SK-N-SH treated with all-trans-retinoic acid at 6 μM for 48 hours (cell line): ENCODE measurements around the gene LAMC1.
A peak's percentile ranks its signal among the peaks of the same experiment; 100 is the strongest.

Experiments used
- ATAC-seq: fragments of 200-7000 bp; cut with Tn5 transposase; 3 replicates; pipeline ENCODE4 v1.9.1; 2020; ENCODE audit warnings: mild to moderate bottlenecking, moderate library complexity
- ARNTL ChIP-seq: fragments of 450-650 bp; formaldehyde crosslinking; IDR thresholded peaks from 2 replicates; pipeline ENCODE4 v1.5.0; 2020; ENCODE audit warnings: low read depth, mild to moderate bottlenecking, moderate library complexity, borderline replicate concordance
- BACH2 ChIP-seq: fragments of 250-450 bp; sonication (Bioruptor Pico); IDR thresholded peaks from 2 replicates; pipeline ENCODE4 v1.9.0; 2021; ENCODE audit warnings: mild to moderate bottlenecking, borderline replicate concordance
- CSDC2 ChIP-seq: fragments of 250-450 bp; sonication (Bioruptor Pico); IDR thresholded peaks from 2 replicates; pipeline ENCODE4 v1.5.0; 2020; ENCODE audit warnings: mild to moderate bottlenecking, moderate library complexity
- ESRRG ChIP-seq: fragments of 250-450 bp; sonication (Bioruptor Pico); IDR thresholded peaks from 2 replicates; pipeline ENCODE4 v1.6.1; 2021; ENCODE audit warnings: mild to moderate bottlenecking
- GLIS3 ChIP-seq: fragments of 250-450 bp; sonication (Bioruptor Pico); IDR thresholded peaks from 2 replicates; pipeline ENCODE4 v1.5.0; 2020; ENCODE audit warnings: mild to moderate bottlenecking, moderate library complexity
- OSR1 ChIP-seq: fragments of 250-450 bp; sonication (Bioruptor Pico); IDR thresholded peaks from 2 replicates; pipeline ENCODE4 v1.8.0; 2022; ENCODE audit warnings: moderate library complexity, mild to moderate bottlenecking, inconsistent platforms
- PPARA ChIP-seq: fragments of 250-450 bp; sonication (Bioruptor Pico); IDR thresholded peaks from 2 replicates; pipeline ENCODE4 v1.5.0; 2020; ENCODE audit warnings: mild to moderate bottlenecking, borderline replicate concordance
- RARB ChIP-seq: fragments of 250-450 bp; sonication (Bioruptor Pico); IDR thresholded peaks from 2 replicates; pipeline ENCODE4 v1.8.0; 2021; ENCODE audit warnings: mild to moderate bottlenecking, moderate library complexity
- TCF4 ChIP-seq: fragments of 250-450 bp; sonication (Bioruptor Pico); IDR thresholded peaks from 2 replicates; pipeline ENCODE4 v1.8.0; 2021; ENCODE audit warnings: mild to moderate bottlenecking, moderate library complexity, borderline replicate concordance
- TOX ChIP-seq: fragments of 250-450 bp; sonication (Bioruptor Pico); IDR thresholded peaks from 2 replicates; pipeline ENCODE4 v1.8.0; 2021; ENCODE audit warnings: mild to moderate bottlenecking, moderate library complexity, borderline replicate concordance
- ZC3H10 ChIP-seq: fragments of 250-450 bp; sonication (Bioruptor Pico); IDR thresholded peaks from 2 replicates; pipeline ENCODE4 v1.5.1; 2021; ENCODE audit warnings: mild to moderate bottlenecking, moderate library complexity
- ZFP3 ChIP-seq: fragments of 250-450 bp; sonication (Bioruptor Pico); IDR thresholded peaks from 2 replicates; pipeline ENCODE4 v1.5.0; 2020; ENCODE audit warnings: mild to moderate bottlenecking, moderate library complexity
- ZFP30 ChIP-seq: fragments of 450-650 bp; formaldehyde crosslinking; IDR thresholded peaks from 2 replicates; pipeline ENCODE4 v1.5.0; 2022; ENCODE audit warnings: mild to moderate bottlenecking, moderate library complexity
- ZNF565 ChIP-seq: fragments of 450-650 bp; formaldehyde crosslinking; conservative IDR thresholded peaks from 2 replicates; pipeline ENCODE4 v1.5.0; 2020; ENCODE audit warnings: low read depth, mild to moderate bottlenecking, moderate library complexity
- ZNF70 ChIP-seq: fragments of 450-650 bp; formaldehyde crosslinking; IDR thresholded peaks from 2 replicates; pipeline ENCODE4 v1.5.0; 2020; ENCODE audit warnings: mild to moderate bottlenecking, moderate library complexity
- ZNF8 ChIP-seq: fragments of 450-650 bp; formaldehyde crosslinking; IDR thresholded peaks from 2 replicates; pipeline ENCODE4 v1.5.0; 2020; ENCODE audit warnings: mild to moderate bottlenecking, moderate library complexity
- TF ChIP-seq, protein P1 (sequence below): fragments of 250-450 bp; sonication (Bioruptor Pico); IDR thresholded peaks from 2 replicates; pipeline ENCODE4 v1.5.0; 2020; ENCODE audit warnings: mild to moderate bottlenecking, moderate library complexity
- TF ChIP-seq, protein P2 (sequence below): fragments of 250-450 bp; sonication (Bioruptor Pico); IDR thresholded peaks from 2 replicates; pipeline ENCODE4 v1.5.1; 2020; ENCODE audit warnings: low read depth, mild to moderate bottlenecking, moderate library complexity
- TF ChIP-seq, protein P3 (sequence below): fragments of 250-450 bp; sonication (Bioruptor Pico); IDR thresholded peaks from 2 replicates; pipeline ENCODE4 v1.8.0; 2020; ENCODE audit warnings: mild to moderate bottlenecking, moderate library complexity, borderline replicate concordance
- TF ChIP-seq, protein P4 (sequence below): fragments of 250-450 bp; sonication (Bioruptor Pico); IDR thresholded peaks from 2 replicates; pipeline ENCODE4 v1.8.0; 2021; ENCODE audit warnings: low read depth, mild to moderate bottlenecking, moderate library complexity, borderline replicate concordance

LAMC1 gene

DNA sequence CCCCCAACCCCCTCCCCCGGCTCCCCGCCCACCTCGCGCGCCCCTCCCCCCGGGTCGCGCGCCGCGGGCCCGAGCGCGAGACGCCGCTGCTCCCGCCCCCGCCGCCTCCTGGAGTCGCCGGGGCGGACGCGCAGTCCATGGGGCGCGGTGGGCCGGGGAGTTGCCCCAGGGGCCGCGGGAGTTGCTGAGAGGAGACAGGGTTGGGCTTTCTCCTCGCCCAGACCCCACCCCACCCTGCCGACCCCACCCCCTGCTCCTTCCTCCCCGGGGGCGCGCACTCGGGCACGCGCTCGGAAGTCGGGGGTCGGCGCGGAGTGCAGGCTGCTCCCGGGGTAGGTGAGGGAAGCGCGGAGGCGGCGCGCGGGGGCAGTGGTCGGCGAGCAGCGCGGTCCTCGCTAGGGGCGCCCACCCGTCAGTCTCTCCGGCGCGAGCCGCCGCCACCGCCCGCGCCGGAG, at the start of gene LAMC1:
Gene LAMC1 (plus strand): TSS at position 275 of the 455 bp plus-strand sequence. CDS start 297 bp downstream, outside the sequence.
- peak; percentile 51 for ATAC-seq
- TF ChIP-seq TCF4 = no peak
- TF ChIP-seq, protein P1, sequence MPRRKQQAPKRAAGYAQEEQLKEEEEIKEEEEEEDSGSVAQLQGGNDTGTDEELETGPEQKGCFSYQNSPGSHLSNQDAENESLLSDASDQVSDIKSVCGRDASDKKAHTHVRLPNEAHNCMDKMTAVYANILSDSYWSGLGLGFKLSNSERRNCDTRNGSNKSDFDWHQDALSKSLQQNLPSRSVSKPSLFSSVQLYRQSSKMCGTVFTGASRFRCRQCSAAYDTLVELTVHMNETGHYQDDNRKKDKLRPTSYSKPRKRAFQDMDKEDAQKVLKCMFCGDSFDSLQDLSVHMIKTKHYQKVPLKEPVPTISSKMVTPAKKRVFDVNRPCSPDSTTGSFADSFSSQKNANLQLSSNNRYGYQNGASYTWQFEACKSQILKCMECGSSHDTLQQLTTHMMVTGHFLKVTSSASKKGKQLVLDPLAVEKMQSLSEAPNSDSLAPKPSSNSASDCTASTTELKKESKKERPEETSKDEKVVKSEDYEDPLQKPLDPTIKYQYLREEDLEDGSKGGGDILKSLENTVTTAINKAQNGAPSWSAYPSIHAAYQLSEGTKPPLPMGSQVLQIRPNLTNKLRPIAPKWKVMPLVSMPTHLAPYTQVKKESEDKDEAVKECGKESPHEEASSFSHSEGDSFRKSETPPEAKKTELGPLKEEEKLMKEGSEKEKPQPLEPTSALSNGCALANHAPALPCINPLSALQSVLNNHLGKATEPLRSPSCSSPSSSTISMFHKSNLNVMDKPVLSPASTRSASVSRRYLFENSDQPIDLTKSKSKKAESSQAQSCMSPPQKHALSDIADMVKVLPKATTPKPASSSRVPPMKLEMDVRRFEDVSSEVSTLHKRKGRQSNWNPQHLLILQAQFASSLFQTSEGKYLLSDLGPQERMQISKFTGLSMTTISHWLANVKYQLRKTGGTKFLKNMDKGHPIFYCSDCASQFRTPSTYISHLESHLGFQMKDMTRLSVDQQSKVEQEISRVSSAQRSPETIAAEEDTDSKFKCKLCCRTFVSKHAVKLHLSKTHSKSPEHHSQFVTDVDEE (CRISPR knock-in tag) = no peak
- TF ChIP-seq GLIS3 (CRISPR knock-in tag) = no peak
- TF ChIP-seq ZC3H10 (CRISPR knock-in tag) = no peak
- no peak for TF ChIP-seq TOX

DNA sequence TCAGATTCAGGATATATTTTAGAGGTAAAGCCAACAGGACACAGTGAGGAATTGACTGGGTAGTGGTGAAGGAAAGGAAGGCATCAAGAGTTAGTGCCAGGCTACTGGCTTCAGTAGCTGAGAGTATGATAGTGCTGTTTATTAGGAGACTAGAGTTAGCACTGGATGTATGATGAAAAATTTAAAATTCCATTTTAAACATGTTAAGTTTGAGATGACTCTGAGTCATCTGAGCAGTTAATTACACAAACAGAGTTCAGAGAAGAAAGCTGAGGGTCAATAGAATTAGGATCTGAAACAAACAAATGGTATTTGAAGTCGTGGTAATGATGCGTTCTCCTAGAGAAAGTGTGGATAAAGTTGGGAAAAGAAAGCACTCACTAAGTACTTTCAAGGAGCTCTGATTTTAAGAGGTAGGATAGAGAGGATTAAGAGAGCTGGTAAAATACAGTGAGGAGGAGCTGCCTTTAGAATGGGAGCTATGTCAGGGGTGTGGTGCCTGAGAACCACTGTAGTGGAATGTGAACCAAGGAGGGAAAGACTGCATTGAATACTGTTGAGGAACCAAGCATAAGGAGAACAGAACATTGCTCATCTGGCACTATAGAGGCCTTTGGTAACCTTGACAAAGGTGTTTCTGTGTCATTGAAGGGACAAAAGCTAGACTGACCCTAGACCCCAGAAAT, 48.6 kb upstream of the LAMC1 start:
- ATAC-seq = no peak

DNA sequence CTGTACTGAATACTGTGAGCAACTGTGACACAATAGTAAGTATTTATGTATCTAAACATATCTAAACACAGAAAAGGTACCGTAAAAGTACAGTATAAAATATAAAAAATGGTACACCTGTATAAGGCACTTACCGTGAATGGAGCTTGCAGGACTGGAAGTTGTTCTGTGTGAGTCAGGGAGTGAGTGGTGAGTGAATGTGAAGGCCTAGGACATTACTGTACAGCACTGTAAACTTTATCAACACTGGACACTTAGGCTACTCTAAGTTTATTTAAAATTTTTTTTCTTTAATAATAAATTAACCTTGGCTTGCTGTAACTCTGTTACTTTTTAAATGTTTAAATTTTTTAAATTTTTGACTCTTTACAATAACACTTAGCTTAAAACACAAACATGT, 45.7 kb upstream of the LAMC1 start:
- TF ChIP-seq ARNTL (CRISPR knock-in tag) (no peak), ZNF565 (CRISPR knock-in tag) (no peak), GLIS3 (CRISPR knock-in tag) (no peak), ZNF70 (no peak), CSDC2 (CRISPR knock-in tag) (no peak), PPARA (CRISPR knock-in tag) (no peak), ZFP3 (CRISPR knock-in tag) (no peak), BACH2 (CRISPR knock-in tag) (no peak), TOX (no peak), RARB (CRISPR knock-in tag) (no peak), ZNF8 (no peak), ESRRG (no peak)
- TF ChIP-seq, protein P2, sequence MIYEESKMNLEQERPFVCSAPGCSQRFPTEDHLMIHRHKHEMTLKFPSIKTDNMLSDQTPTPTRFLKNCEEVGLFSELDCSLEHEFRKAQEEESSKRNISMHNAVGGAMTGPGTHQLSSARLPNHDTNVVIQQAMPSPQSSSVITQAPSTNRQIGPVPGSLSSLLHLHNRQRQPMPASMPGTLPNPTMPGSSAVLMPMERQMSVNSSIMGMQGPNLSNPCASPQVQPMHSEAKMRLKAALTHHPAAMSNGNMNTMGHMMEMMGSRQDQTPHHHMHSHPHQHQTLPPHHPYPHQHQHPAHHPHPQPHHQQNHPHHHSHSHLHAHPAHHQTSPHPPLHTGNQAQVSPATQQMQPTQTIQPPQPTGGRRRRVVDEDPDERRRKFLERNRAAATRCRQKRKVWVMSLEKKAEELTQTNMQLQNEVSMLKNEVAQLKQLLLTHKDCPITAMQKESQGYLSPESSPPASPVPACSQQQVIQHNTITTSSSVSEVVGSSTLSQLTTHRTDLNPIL = no peak
- TF ChIP-seq, protein P3, sequence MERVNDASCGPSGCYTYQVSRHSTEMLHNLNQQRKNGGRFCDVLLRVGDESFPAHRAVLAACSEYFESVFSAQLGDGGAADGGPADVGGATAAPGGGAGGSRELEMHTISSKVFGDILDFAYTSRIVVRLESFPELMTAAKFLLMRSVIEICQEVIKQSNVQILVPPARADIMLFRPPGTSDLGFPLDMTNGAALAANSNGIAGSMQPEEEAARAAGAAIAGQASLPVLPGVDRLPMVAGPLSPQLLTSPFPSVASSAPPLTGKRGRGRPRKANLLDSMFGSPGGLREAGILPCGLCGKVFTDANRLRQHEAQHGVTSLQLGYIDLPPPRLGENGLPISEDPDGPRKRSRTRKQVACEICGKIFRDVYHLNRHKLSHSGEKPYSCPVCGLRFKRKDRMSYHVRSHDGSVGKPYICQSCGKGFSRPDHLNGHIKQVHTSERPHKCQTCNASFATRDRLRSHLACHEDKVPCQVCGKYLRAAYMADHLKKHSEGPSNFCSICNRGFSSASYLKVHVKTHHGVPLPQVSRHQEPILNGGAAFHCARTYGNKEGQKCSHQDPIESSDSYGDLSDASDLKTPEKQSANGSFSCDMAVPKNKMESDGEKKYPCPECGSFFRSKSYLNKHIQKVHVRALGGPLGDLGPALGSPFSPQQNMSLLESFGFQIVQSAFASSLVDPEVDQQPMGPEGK (CRISPR knock-in tag) = no peak
- TF ChIP-seq, protein P1 (CRISPR knock-in tag) = no peak
- ATAC-seq = 0 out of 3 replicates have a peak, but pooled peaks have one; percentile 31

More for the DNA sequence above, 48.6 kb upstream of the LAMC1 start:
- TF ChIP-seq ZFP30 (CRISPR knock-in tag) (no peak), GLIS3 (CRISPR knock-in tag) (no peak)

DNA sequence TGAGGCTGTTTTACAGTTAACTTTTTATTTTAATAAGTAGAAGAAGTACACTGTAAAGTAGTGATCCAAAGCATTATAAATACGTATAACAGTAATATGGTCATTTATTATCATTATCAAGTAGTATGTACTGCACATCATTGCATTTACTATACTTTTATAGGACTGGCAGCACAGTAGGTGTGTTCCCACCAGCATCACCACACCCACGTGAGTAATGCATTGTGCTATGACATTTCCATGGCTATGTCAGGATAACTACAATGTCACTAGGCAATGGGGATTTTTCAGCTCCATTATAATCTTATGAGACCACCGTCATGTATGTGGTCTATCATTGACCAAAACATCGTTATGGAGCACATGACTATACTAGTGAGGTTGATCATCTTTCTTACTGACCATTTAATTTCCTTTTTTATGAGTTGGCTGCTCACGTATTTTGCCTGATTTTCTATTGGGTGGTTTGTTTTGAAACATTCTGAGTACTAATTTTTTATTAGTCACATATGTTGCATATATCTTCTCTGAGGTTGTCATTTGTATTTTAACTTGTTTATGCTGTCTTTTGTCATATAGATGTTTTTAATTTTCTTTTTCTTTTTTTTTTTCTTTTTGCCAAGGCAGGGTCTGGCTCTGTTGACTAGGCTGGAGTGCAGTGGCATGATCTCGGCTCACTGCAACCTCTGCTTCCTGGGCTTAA, 44.9 kb upstream of the LAMC1 start:
- no peak for ATAC-seq
- TF ChIP-seq RARB (CRISPR knock-in tag) (no peak), CSDC2 (CRISPR knock-in tag) (no peak), GLIS3 (CRISPR knock-in tag) (no peak), TOX (no peak), OSR1 (CRISPR knock-in tag) (no peak), ESRRG (no peak), ARNTL (CRISPR knock-in tag) (no peak), ZC3H10 (CRISPR knock-in tag) (no peak)
- TF ChIP-seq, protein P3 (CRISPR knock-in tag) = no peak
- TF ChIP-seq, protein P2 = no peak
- TF ChIP-seq, protein P4, sequence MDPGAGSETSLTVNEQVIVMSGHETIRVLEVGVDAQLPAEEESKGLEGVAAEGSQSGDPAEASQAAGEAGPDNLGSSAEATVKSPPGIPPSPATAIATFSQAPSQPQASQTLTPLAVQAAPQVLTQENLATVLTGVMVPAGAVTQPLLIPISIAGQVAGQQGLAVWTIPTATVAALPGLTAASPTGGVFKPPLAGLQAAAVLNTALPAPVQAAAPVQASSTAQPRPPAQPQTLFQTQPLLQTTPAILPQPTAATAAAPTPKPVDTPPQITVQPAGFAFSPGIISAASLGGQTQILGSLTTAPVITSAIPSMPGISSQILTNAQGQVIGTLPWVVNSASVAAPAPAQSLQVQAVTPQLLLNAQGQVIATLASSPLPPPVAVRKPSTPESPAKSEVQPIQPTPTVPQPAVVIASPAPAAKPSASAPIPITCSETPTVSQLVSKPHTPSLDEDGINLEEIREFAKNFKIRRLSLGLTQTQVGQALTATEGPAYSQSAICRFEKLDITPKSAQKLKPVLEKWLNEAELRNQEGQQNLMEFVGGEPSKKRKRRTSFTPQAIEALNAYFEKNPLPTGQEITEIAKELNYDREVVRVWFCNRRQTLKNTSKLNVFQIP (CRISPR knock-in tag) = no peak
